Activated T-helper 1 cell treated with anti-CD3 and anti-CD28 coated beads, Interleukin-2, amount 50 U/mL, for 16 hours (primary cell): ENCODE measurements around the gene BARX2.

Experiments
- DNase-seq, 2 donors: peaks; one replicate each; pipeline ENCODE4 v3.0.0-alpha.2; 2020; ENCODE audit warnings: low read depth in 1 of 2, low spot score in 1 of 2

The BARX2 gene

GRCh38 chr11:129396454-129396853 lies 20.8 kb downstream of the BARX2 start:
- DNase-seq: no peak

DNA sequence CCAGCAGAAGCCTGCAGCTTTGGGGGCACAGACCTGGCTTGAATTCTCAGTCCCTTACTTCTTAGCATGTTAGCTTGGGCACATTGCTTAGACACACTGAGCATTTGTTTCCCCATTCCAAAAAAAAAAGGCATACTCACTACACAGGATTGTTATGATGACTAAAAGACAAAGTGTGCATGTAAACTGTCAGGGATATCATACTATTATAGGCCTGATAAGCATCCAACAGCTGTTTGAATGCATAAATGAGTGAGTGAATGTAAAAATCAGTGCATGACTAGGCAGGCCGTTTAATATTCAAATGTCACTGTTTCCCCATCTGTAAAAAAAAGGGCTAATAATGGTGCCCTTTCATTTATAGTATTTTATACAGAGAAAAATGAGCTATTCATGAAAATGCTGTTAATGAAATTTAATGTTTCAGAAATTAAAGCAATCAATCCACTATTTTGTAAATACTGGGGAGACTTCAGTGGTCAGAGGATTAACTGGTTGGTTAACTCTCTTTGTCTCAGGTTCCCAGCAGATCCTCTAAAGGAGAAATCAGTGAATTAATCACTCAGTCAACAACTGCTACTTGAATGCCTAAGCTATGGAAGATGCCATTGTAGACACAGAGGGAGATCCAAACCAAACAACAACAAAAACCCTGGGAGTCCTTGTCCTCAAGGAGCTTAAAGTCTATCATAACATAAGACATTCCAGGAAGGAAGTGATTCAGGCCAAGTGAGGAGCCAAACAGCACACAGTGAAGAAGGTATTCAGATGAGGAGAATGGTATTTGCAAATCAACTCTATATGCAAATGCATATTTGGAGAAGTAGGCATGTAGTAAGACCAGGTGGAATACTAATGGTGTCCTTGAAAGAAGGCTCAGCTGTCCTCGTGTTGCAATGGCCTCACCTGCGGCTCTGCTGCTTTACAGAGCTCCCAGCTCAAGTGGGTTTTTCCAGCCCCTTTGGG lies 26.8 kb downstream of the BARX2 start:
- DNase-seq: no peak

DNA sequence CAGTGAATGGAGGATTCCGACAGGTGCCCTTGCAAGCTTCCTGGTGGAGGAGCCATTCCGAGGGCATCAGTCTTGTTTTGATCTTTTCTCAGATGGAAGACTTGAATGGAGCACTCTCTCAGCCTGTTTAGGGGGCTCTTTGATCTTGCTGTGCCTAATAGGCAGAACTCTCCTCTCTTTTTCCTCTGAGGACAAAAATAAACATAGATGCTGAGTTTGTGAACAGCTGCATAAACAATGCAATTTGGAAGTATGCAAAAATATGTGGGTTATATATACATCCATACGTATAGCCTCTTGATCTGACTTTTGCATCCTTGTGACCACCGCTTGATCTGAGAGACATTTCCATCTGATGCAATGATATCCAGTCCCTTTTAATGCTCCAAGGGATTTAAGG lies 29.1 kb downstream of the BARX2 start:
- DNase-seq: no peak

GRCh38 chr11:129408865-129409444 lies 33.3 kb downstream of the BARX2 start:
- no peak for DNase-seq

GRCh38 chr11:129410395-129410960 lies 34.8 kb downstream of the BARX2 start:
- DNase-seq: no peak

DNA sequence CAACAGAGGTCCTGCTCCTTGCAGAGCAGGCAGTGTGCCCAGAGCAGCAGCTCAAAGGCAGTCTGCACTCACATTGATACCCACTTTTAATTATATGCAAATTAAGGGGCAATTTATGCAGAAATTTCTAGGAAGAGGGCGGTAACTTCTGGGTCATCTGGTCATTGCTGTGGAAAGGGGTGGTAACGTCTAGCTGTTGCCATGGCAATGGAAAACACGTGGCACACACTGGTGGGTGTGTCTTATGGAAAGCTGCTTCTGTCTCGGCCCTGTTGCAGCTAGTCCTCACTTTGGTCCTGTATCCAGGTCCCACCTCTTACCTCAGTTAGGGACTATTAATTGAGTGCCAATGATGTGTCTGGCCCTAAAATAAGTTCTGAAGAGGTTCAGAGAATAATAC lies 36.8 kb downstream of the BARX2 start:
- no peak for DNase-seq

GRCh38 chr11:129414144-129414872 lies 38.7 kb downstream of the BARX2 start:
- DNase-seq: no peak

DNA sequence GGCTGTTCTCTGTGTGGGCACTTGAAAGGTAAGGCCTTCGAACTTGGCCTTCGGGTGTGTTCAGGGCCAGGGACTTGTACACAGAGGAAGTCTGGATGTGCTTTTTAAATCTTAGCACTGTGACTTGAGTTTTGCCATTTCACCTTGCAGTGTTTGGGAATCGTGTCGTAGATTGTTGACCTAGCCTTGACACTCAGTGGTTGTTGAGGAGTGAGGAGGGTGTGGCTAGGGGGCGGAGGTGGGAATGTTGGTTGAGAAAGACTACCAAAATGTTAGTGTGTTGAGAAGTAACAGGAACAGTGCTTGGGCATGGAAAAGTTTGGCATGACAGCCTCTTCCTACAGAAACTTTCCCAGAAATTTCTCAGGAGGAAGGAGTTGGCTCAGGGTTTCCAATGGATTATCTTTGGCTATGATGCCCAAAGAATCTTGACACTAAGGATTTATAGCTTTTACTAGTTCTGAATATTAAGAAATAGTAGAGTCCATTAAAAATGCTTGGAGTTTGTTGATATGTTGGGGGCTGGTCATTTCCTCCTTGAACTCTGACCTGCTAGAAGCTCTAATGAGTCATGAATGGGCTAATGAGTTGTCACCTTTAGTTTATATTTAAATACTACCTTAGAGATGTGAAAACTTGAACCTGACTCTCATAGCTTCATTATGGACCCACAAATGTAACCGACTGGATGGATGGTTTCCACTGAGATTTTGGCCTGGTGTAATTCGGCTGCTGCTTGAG lies 40.6 kb downstream of the BARX2 start:
- DNase-seq: no peak

DNA sequence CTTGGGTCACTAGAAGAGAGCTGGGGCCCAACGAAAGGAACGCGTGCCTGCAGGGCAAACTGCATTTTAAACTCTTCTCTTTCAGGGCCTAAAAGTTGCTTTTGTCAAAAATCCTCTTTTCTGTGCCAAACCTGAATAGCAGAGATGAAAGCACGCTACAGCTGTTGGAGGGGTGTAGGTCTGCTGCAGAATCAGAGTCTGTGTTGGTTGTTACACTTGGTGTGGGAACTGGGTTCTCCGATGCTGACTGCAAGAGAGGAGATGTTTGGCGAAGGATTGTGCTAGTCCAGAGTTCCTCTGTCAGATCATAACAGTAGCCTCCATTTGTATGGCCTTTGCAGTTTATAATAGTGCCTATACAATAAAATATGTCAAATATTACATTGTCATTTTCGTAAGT lies 41.8 kb downstream of the BARX2 start:
- DNase-seq: no peak

DNA sequence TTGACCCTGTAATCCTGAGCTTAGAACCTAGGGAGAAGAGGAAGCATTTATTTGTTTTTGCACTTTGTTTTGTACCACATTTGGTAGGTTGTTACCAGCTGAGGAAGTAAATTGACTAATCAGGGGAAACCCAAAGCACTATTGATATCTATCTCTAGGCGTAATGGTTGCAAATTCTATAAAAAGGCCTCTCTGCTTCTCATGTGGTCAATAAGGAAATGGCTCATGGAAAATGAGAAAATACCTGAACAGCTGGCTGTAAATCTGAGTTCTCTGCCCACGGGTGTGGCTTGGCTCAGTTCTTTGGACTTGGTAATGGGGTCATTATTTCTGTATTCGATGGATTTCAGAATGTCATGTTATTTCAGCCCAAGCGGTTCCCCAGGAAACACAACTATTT lies 42.4 kb downstream of the BARX2 start:
- no peak for DNase-seq

- DNase-seq: no peak
Observed at GRCh38 chr11:129419386-129419785, 43.7 kb downstream of the BARX2 start.

DNA sequence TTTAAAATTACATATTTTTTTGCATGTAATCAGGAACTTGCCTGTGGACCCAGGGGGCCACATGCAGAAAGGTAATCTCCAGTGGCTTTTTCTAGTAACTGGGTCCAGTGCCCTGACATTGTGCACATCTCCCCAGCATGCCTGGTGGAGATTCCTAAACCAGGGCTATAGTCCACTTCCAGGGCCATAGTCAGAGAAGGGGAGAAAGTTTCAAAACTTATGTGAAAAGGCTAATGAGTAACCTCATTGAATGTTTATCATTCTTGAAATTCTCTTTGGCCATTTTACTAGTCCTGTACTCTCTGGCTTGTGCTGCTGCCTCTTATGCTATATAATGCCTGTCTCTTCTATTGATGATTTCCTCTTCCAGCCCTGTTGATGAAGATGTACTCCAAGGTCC lies 47.8 kb downstream of the BARX2 start:
- no peak for DNase-seq

DNA sequence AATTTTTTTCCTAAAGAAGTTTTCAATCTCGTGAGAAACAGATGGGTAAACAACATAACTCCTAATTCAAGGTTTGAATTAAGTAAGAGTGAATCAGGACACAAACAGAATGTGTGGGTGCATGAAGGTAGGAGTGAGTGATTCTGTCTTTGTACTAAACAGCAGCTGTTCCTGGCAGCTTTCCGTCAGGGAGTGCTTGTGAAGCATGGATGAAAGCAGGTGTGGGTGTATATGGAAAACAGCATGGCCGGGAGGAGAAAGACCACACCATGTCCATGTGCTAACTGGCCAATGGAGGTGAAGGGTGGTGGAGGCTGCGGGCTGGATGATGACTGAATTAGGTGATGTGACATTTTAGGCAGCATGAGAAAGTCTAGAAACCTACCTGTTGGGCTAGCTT lies 49.6 kb downstream of the BARX2 start:
- no peak for DNase-seq

DNA sequence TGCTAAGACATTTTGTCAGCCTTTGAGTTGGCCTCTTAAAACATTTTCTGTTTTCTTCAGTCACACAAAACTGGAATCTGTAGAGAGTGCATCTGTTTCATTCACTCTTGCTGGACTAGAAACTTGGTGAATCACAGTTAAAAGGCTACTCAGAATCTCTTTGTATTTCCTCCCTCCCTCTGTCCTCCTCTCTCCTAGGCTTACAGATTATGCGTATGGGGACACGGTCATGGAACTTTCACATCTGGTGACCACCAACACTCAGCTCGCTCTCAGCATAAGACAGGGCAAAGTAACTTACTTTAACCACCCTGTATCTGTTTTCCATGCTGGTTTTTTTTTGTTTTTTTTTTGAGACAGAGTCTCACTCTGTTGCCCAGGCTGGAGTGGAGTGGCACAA lies 50.4 kb downstream of the BARX2 start:
- DNase-seq: no peak

GRCh38 chr11:129426776-129427175 lies 51.1 kb downstream of the BARX2 start:
- no peak for DNase-seq

GRCh38 chr11:129427376-129427775 lies 51.7 kb downstream of the BARX2 start:
- DNase-seq: no peak

- DNase-seq: no peak
Observed at GRCh38 chr11:129427816-129428406, 52.3 kb downstream of the BARX2 start.

DNA sequence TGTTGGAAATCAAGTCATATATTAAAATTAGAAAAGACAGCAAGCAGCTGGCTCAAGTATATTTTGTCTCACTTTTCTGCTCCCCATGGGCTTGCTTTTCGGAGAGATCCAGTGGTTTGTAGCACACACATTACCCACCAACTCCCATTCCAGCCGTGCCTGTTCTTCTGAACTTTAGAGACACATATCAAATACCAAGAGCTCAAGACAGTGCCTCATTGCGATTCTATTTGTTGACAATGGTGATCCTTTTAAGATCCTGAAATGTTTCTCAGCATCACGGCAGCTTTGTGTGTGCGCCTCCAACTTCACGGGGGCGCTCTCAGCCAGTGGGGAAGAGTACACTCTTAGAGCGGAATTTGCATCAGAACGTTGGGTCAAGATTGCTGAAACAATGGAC lies 52.9 kb downstream of the BARX2 start:
- DNase-seq: no peak

DNA sequence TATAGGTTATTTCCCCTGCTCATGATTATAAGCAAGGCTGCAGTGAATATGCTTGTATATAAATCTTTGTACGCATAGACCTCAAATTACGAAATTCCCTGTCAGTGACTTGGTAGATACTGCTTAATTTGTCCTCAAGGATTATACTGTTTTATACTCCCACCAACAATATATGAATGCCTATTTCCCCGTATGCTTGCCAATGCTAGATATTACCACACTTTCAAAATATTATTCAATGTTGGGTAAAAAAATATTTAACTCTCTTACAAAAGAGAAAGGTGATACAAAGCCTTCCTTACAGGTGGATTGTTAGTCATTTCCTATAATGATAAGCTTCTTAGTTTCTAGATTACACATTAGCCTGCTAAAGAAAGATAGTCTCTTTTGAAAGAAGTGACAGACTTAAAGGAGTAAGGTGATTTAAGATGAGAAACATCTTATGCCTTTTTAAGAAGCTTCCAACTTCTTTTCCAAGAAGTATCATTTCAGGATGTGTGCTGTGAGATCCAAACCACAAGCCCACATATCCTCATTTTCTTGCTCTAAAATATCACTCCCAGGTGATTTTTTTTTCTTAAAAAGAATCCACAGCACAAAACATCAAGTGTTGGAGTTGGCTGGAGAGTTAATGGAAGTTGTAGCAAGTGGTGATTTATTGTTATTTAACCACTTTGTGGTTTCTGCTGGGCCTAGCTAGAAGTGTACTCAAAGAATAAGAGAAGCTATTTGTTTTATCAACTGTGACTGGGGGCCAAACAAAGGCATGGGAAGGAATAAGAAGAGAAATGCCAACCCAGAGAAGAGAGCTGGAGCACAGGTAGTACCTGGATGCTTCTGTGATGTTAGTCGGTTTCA lies 59.2 kb downstream of the BARX2 start:
- DNase-seq: no peak
